Measurements from ENCODE around the gene WHRN.

Gene WHRN

GRCh38 chr9:114446036-114446435, 59.2 kb downstream of the WHRN start:
- DNase-seq, result no peak

- DNase-seq, result no peak
These were observed 59.7 kb downstream of the WHRN start for GRCh38 chr9:114445616-114446015.

- DNase-seq, result no peak
These were observed 63.3 kb downstream of the WHRN start for GRCh38 chr9:114442022-114442421.

DNA sequence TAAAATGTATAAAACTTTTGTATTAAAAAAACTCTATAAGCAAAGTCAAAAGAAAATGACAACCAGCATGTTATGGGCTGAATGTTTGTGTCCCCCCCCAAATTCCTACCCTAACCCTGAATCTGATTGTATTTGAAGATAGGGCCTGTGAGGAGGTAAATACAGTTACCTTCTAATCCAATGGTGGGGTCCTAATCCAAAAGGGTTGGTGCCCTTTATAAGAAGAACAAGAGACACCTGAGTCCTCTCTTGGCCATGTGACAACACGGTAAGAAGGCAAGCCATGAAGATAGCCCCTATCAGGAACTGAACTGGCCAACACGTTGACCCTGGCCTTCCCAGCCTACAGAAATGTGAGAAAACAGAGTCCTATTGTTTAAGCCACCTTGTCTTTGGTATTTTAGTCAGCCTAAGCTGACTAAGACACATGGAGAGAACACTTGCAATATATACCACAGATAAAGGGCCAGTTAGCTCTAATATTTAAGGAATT, 67.8 kb downstream of the WHRN start:
- no peak for DNase-seq

DNA sequence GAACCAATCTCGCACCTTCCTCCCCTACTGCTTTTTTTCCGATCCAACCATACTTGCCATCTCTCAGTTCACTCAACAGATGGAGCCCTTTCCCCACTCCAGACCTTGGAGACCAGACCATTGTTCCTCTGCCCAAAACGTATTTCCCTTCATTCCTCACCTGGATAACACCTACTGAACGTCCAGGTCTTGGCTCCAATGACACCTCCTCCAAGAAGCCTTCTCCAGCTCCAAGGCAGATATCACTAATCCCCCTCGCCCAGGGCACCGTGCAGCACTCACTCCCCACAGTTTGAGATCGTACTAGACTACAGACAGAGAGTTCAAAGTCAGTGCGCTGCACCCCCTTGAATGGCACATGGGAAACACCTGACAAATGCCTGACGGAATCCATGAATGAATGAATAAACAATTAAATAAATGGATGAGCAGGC, 70.4 kb downstream of the WHRN start:
- no peak for DNase-seq

- no peak for DNase-seq
These were observed 71.5 kb downstream of the WHRN start for GRCh38 chr9:114433720-114434255.

- DNase-seq, result no peak
These were observed 72.2 kb downstream of the WHRN start for GRCh38 chr9:114433086-114433485.

- no peak for DNase-seq
These were observed 72.8 kb downstream of the WHRN start for GRCh38 chr9:114432323-114433067.

- DNase-seq, result no peak
These were observed 73.5 kb downstream of the WHRN start for GRCh38 chr9:114431770-114432169.

DNA sequence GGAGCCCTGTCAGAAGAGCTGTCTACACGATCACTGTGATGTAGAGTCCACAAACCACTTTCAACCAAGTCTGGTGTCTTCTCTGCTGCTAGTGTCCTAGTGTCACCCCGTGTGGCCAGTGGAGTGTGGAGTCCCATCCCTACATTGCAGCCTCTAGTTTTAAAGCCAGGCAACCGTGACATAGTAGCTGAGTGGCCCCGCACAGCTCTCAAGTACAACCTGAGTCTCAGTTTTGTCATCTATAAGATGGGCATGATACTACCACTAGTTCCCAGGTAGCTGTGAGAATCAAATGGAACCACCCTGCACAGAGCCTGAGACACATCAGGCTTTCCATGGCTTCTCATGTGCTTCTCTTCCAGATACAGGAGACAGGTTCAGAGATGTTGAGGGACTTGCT, 74.3 kb downstream of the WHRN start:
- no peak for DNase-seq

DNA sequence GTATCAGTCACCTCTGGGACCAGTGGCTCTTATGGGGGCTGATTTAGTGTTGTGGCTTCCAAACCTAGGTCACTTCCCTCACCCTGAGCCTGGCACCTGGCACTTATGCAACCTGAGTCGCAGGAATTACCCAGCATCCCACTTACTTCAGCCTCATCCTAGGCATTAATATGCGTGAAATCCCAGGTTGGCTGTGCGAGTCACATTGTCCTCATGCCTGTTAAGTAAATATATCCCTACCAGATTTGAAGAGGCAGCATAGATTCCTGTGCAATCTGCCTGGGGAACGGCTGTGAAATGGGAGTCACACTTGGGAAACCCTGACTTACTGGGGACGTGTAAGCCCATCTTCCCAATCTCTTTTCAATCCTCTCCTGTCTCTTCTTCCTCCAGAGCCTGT, 74.8 kb downstream of the WHRN start:
- no peak for DNase-seq

DNA sequence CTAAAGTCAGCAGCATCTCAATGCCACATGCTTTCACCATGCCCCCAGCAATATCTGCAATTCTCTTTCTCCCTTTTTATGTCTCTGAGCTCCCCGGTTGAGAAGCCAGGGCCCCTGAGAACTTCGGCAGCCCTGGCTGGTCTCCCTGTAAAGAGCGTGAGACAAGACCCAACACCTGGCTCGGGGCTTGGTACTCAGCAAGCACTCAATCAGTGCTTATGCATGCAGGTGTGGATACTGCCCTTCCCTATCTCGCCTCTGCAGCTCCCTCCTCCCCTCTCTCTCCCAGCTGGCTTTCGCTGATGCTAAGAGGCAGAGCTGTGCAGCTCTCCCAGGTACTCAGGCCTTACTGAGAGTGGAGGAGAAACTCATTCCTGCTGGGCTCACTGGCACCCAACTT, 75.8 kb downstream of the WHRN start:
- no peak for DNase-seq

DNA sequence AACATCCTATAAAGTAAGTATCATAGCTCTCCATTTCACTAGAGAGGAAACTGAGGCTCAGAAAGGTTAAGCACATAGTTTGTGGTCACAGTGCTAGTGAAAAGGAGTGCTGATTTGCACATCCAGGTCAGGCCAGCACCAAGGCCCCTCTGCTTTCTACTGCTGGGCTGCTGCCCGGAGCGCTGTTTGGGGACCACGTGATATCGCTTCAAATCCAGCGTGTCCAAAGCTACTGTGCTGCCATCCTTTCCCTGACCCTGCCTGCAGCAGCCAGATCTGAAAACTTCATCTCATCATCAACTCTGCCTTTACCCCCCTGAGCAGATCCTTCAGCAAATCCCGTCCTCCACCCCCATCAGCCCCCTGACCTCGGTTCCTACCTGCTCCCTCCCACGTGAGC, 76.8 kb downstream of the WHRN start:
- DNase-seq, result no peak

- DNase-seq, result no peak
These were observed 77.6 kb downstream of the WHRN start for GRCh38 chr9:114427644-114428043.

DNA sequence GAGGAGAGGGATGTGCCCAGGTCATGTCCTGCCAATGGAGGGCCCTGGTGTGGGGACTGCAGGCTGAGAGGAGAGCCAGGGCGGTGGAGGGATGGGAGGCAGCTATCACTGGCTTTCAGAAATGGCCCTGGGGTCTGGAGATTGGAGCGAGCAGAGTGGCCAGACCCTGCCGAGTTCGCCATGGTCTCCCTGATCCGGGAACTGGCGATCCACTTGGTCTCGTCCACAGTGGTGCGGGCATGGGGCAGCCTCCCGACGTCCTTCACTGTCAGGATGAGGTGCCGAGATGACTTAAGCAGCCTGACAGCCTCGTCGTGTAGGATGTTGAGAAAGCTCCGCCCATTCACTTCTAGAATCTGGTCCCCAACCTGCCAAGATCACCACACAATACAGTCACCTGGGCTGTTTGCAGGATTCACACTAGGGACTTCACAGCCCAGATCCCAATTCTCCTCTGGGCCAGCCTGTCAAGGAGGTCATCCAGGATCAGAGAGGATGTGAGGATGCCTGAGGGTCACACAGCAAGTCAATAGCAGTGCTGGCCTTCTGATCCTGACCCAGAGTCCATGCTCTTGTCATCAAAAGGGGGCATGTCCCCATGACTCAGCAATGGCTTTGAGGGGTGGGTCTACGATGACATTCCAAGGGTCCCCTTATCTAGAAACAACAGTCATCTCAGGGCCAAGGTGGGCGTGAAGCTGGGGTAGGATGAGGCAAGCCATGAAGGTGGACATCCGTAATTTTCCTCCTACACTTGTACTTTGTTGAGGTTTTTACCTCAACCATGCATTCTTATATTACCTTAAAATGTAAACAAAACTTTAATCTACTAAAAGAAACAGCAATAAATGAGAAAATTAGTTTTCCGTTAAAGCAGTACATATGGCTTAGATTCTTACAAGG, 79.0 kb downstream of the WHRN start:
- no peak for DNase-seq

GRCh38 chr9:114425126-114425525, 80.1 kb downstream of the WHRN start:
- DNase-seq, result no peak

DNA sequence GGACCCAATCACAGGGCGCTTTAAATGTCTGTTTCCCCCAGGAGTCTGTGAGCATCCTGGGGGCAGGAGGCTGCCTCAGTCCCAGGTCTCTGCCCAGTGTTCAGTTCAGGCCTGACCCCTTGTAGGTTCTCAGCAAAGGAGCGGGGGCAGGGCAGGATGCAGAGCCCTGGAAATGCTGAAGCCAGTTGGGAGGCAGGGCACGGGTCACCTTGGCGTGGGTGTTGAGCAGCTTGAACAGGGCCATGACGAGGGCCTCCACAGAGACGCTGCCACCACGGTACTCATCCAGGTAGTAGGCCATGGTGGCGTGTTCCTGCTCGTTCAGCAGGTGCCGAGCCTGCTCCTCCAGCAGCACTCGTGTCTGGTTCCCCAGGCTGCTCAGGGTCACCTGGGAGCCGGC, 81.1 kb downstream of the WHRN start:
- DNase-seq, result no peak

DNA sequence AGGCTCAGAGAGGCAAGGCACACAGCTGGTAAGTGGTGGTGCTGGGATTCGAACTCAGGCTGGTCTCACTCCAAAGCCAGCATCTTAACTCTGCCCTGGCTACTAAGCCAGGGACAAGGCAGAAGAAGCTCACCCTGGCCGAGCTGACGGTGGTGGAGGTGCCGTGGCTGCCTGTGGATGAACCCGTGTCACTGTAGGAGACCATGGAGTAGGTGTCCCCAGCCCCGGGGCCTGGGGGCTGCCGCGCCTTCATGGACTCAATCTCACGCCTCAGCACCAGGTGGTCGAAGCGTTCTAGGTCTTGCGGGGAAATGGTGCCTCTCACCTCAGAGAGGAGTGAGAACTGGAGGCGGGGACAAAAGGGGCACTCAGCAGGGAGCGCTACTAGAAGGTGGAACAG, 82.1 kb downstream of the WHRN start:
- DNase-seq, result no peak

- no peak for DNase-seq
These were observed 84.1 kb downstream of the WHRN start for GRCh38 chr9:114421147-114421546.

- no peak for DNase-seq
These were observed 85.5 kb downstream of the WHRN start for GRCh38 chr9:114419796-114420195.

DNA sequence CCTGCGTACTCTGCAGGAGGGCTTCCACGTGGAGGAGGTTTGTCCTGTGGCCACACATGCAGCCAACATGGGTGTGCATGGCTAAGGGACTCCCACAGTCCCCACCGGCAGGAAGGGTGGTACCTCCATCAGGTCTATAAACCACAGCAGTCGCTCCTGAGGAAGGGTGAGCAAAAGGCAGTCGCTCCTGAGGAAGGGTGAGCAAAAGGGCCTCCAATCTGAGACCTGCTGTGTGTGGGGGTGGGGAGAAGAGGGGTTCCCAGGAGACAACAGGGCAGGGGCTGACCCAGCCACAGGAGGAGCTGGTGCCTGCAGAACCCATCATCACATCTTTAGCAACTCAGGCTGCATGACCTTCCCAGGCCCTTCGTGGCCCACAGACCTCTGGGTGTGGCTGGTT, 87.2 kb downstream of the WHRN start:
- no peak for DNase-seq

GRCh38 chr9:114417511-114417910, 87.8 kb downstream of the WHRN start:
- peak; percentile 48 for DNase-seq

- DNase-seq, result no peak
These were observed 88.4 kb downstream of the WHRN start for GRCh38 chr9:114416906-114417305.

- DNase-seq, result no peak
These were observed 89.0 kb downstream of the WHRN start for GRCh38 chr9:114416290-114416689.

All from amniotic stem cell (primary cell).